ENCODE results near the gene EPG5.
"Not testable (repeated sequence)": the region's sequence is repeated elsewhere in the genome, so short reads cannot be mapped to it uniquely, and the experiment has no call there.

Gene EPG5

GRCh38 chr18:45967007-45967706 lies at the start of gene EPG5:
EPG5 (minus strand) TSS chr18:45967329; CDS start chr18:45967239, 90 bp downstream.
- DNase-seq, result peak; percentile 97

- DNase-seq, result no peak
These were observed 46.5 kb upstream of the EPG5 start for GRCh38 chr18:46013484-46014189.

GRCh38 chr18:46010676-46011075 lies 43.5 kb upstream of the EPG5 start:
- DNase-seq, result no peak

GRCh38 chr18:46010050-46010449 lies 42.9 kb upstream of the EPG5 start:
- DNase-seq, result no peak

GRCh38 chr18:46009125-46009840 lies 42.2 kb upstream of the EPG5 start:
- no peak for DNase-seq

- DNase-seq, result no peak
These were observed 41.4 kb upstream of the EPG5 start for GRCh38 chr18:46008531-46008930.

GRCh38 chr18:46007165-46007564 lies 40.0 kb upstream of the EPG5 start:
- no peak for DNase-seq

- DNase-seq, result no peak
These were observed 35.8 kb upstream of the EPG5 start for GRCh38 chr18:46002934-46003333.

GRCh38 chr18:46001892-46002291 lies 34.8 kb upstream of the EPG5 start:
- peak; percentile 31 for DNase-seq

- peak; percentile 9 for DNase-seq
These were observed 33.9 kb upstream of the EPG5 start for GRCh38 chr18:46001074-46001473.

GRCh38 chr18:45999536-45999935 lies 32.4 kb upstream of the EPG5 start:
- DNase-seq, result peak; percentile 15

GRCh38 chr18:45998244-45998643 lies 31.1 kb upstream of the EPG5 start:
- peak; percentile 60 for DNase-seq

- peak; percentile 56 for DNase-seq
These were observed 30.6 kb upstream of the EPG5 start for GRCh38 chr18:45997700-45998151.

- DNase-seq, result no peak
These were observed 28.3 kb upstream of the EPG5 start for GRCh38 chr18:45995461-45995860.

GRCh38 chr18:45993438-45993837 lies 26.3 kb upstream of the EPG5 start:
- DNase-seq, result no peak

- not testable (repeated sequence) for DNase-seq
These were observed 25.4 kb upstream of the EPG5 start for GRCh38 chr18:45992527-45992926.

- no peak for DNase-seq
These were observed 24.7 kb upstream of the EPG5 start for GRCh38 chr18:45991788-45992187.

- no peak for DNase-seq
These were observed 17.6 kb upstream of the EPG5 start for GRCh38 chr18:45984546-45985235.

- no peak for DNase-seq
These were observed 14.7 kb upstream of the EPG5 start for GRCh38 chr18:45981821-45982220.

GRCh38 chr18:45980229-45980628 lies 13.1 kb upstream of the EPG5 start:
- peak; percentile 77 for DNase-seq

GRCh38 chr18:45978084-45978483 lies 11.0 kb upstream of the EPG5 start:
- no peak for DNase-seq

- DNase-seq, result no peak
These were observed 9.8 kb upstream of the EPG5 start for GRCh38 chr18:45976974-45977373.

- peak; percentile 42 for DNase-seq
These were observed 9.4 kb upstream of the EPG5 start for GRCh38 chr18:45976566-45976965.

All from OCI-M1 (cell line).